Tibial nerve (tissue), 4 donors: ENCODE data around the gene TNFRSF6B. TPM values are rescaled to one million over a fixed set of nuclear protein-coding genes. Genes with fewer than 3 reads are reported as not detected.

Experiments used
- DNase-seq, 2 donors: peaks; one replicate each; pipeline ENCODE4 v3.0.0-alpha.2; 2019; ENCODE audit warnings: low spot score in 2 of 2
- H3K27ac ChIP-seq, 4 donors: fragments of 200-600 bp; sonication (generic) in 3 of 4; one replicate each; pipeline ENCODE4 v1.5.1; 2017 to 2019; ENCODE audit warnings: mild to moderate bottlenecking in 1 of 4
- H3K27me3 ChIP-seq, 2 donors: fragments of 200-600 bp; sonication (generic) in 1 of 2; one replicate each; pipeline versions ENCODE4 v1.5.1 to v1.6.0; 2017 to 2019
- H3K36me3 ChIP-seq, 3 donors: fragments of 200-600 bp; sonication (generic); one replicate each; pipeline ENCODE4 v1.5.1; 2018 to 2019
- H3K4me1 ChIP-seq, 4 donors: fragments of 200-600 bp; sonication (generic) in 3 of 4; one replicate each; pipeline ENCODE4 v1.5.1; 2017 to 2019
- H3K4me3 ChIP-seq, 4 donors: fragments of 200-600 bp; sonication (generic) in 3 of 4; one replicate each; pipeline ENCODE4 v1.5.1; 2017 to 2019; ENCODE audit warnings: mild to moderate bottlenecking in 1 of 4, moderate library complexity in 1 of 4
- H3K9me3 ChIP-seq, 4 donors: fragments of 200-600 bp; sonication (generic) in 3 of 4; one replicate each; pipeline ENCODE4 v1.5.1; 2017 to 2019
- CTCF ChIP-seq, 5 experiments: fragments of 200-600 bp in 3 of 5; fragments of 450-650 bp in 2 of 5; sonication (generic) in 3 of 5; IDR thresholded peaks; one replicate each; pipeline ENCODE4 v1.5.1; 2016 to 2019; ENCODE audit warnings: antibody characterized with exemption in 5 of 5, mild to moderate bottlenecking in 3 of 5, moderate library complexity in 2 of 5
- EP300 ChIP-seq, 2 donors: sonication (generic); formaldehyde crosslinking; IDR thresholded peaks; one replicate each; pipeline ENCODE4 v1.6.1; 2017; ENCODE audit warnings: antibody characterized with exemption in 2 of 2, mild to moderate bottlenecking in 1 of 2
- POLR2A ChIP-seq, 2 donors: fragments of 450-650 bp; IDR thresholded peaks; one replicate each; pipeline ENCODE4 v1.6.1; 2017; ENCODE audit warnings: antibody characterized with exemption in 2 of 2, mild to moderate bottlenecking in 2 of 2, moderate library complexity in 2 of 2
- WGBS, 2 donors: methylation state at CpG; one replicate each; pipeline ENCODE4 v1.1.5; 2018; 5-methylcytosine and 5-hydroxymethylcytosine counted together
- total RNA-seq, 4 donors: library from RNA; depleted of rRNA; stranded (reverse); fragments of >200 nt; gene quantifications; one replicate each; pipeline ENCODE4 v1.1.0, GENCODE V29; 2016

Gene TNFRSF6B
- total RNA-seq, 4 donors from 2014 or later: 8.0 to 61.2 (median 35.9) TPM

- DNase-seq: no peak
- WGBS, 2 donors: 81 to 86% methylated on average over 8 of the region's 8 CpGs
- Histone ChIP-seq H3K4me1 (peaks cover 0 to 30% (median 16%) of the 10 kb centered on the region in 4 donors), H3K4me3 (no peak overlapping the region), H3K27me3 (no peaks in the 10 kb centered on the region), H3K9me3 (no peaks in the 10 kb centered on the region), H3K27ac (no peak overlapping the region), H3K36me3 (peaks cover 0 to 50% (median 4%) of the 10 kb centered on the region in 3 donors)
- no peak for TF ChIP-seq CTCF (IDR thresholded peaks at IDR 0.05)
- no peak for TF ChIP-seq EP300 (IDR thresholded peaks at IDR 0.05)
- no peak for TF ChIP-seq POLR2A (IDR thresholded peaks at IDR 0.05)
Measured at GRCh38 chr20:63660622-63661021, 35.8 kb upstream of the TNFRSF6B start.

- TF ChIP-seq POLR2A (IDR thresholded peaks at IDR 0.05): no peak
- no peak for TF ChIP-seq EP300 (IDR thresholded peaks at IDR 0.05)
- TF ChIP-seq CTCF (IDR thresholded peaks at IDR 0.05): no peak
- Histone ChIP-seq H3K4me3 (no peak overlapping the region), H3K36me3 (peaks cover 0 to 55% (median 4%) of the 10 kb centered on the region in 3 donors), H3K27me3 (no peaks in the 10 kb centered on the region), H3K27ac (no peak overlapping the region), H3K9me3 (no peaks in the 10 kb centered on the region), H3K4me1 (peaks cover 0 to 30% (median 16%) of the 10 kb centered on the region in 4 donors)
- no peak for DNase-seq
- WGBS, 2 donors: 94 to 98% methylated on average over 20 to 21 of the region's 22 CpGs
Measured at GRCh38 chr20:63661108-63661507, 35.3 kb upstream of the TNFRSF6B start.

GRCh38 chr20:63661959-63662812 lies 34.3 kb upstream of the TNFRSF6B start:
- peaks cover 0 to 26% (median 15%) of the 10 kb centered on the region in 4 donors for H3K4me1 ChIP-seq
- no peak overlapping the region for H3K4me3 ChIP-seq
- no peak overlapping the region for H3K27ac ChIP-seq
- WGBS, 2 donors: 92 to 95% methylated on average over 27 to 32 of the region's 33 CpGs
- H3K27me3 ChIP-seq: no peaks in the 10 kb centered on the region
- H3K36me3 ChIP-seq: peaks cover 0 to 64% (median 4%) of the 10 kb centered on the region in 3 donors
- H3K9me3 ChIP-seq: no peaks in the 10 kb centered on the region
- TF ChIP-seq EP300 (IDR thresholded peaks at IDR 0.05) (no peak), CTCF (IDR thresholded peaks at IDR 0.05) (no peak), POLR2A (IDR thresholded peaks at IDR 0.05) (no peak)
- DNase-seq: no peak

- peaks cover 0 to 70% (median 10%) of the 10 kb centered on the region in 3 donors for H3K36me3 ChIP-seq
- no peak overlapping the region for H3K4me3 ChIP-seq
- no peak for DNase-seq
- no peaks in the 10 kb centered on the region for H3K27me3 ChIP-seq
- WGBS, 2 donors: 90 to 91% methylated on average over 8 to 9 of the region's 9 CpGs
- peaks cover 0 to 20% (median 10%) of the 10 kb centered on the region in 4 donors for H3K4me1 ChIP-seq
- no peak overlapping the region for H3K27ac ChIP-seq
- H3K9me3 ChIP-seq: no peaks in the 10 kb centered on the region
- TF ChIP-seq POLR2A (IDR thresholded peaks at IDR 0.05) (no peak), CTCF (IDR thresholded peaks at IDR 0.05) (no peak)
Measured at GRCh38 chr20:63662813-63663189, 33.7 kb upstream of the TNFRSF6B start.

- H3K4me1 ChIP-seq: peaks cover 0 to 19% (median 9%) of the 10 kb centered on the region in 4 donors
- 92 to 95% methylated on average over 14 to 18 of the region's 26 CpGs for WGBS, 2 donors
- H3K9me3 ChIP-seq: no peaks in the 10 kb centered on the region
- H3K27ac ChIP-seq: no peak overlapping the region
- TF ChIP-seq EP300 (IDR thresholded peaks at IDR 0.05) (no peak), CTCF (IDR thresholded peaks at IDR 0.05) (no peak), POLR2A (IDR thresholded peaks at IDR 0.05) (no peak)
- no peak for DNase-seq
- H3K27me3 ChIP-seq: no peaks in the 10 kb centered on the region
- H3K36me3 ChIP-seq: peaks cover 0 to 77% (median 16%) of the 10 kb centered on the region in 3 donors
- no peak overlapping the region for H3K4me3 ChIP-seq
Measured at GRCh38 chr20:63663332-63664066, 33.0 kb upstream of the TNFRSF6B start.
